ENCODE results near the gene TTC21B.

TTC21B gene

GRCh38 chr2:165953655-165954606 is at the start of gene TTC21B:
TTC21B (minus strand) TSS chr2:165953776; CDS start chr2:165953705, 71 bp downstream.
- ATAC-seq (ENCODE audit: insufficient read depth, low read depth) (peak; percentile 94), DNase-seq (peak; percentile 95)
- Histone ChIP-seq H2AFZ (ENCODE audit: low read depth, low read length) (peak within 1 kb of the TSS; percentile 85), H3K27ac (ENCODE audit: low read length) (peak within 1 kb of the TSS; percentile 94), H3K27me3 (ENCODE audit: insufficient read depth, low read length, poor library complexity) (no peaks in the 10 kb centered on the region), H3K4me2 (ENCODE audit: insufficient read depth, low read length) (peak within 1 kb of the TSS; percentile 68), H3K36me3 (ENCODE audit: insufficient read depth, low read length) (peaks cover 15% of the 10 kb centered on the region; the same call in 1 of the 2 replicates), H3K79me2 (ENCODE audit: insufficient read depth, low read length) (peaks cover 45% of the 10 kb centered on the region), H3K4me3 (ENCODE audit: low read depth in 1 of 2, low read length in 2 of 2) (peak within 1 kb of the TSS; percentile 51 to 71), H3K9ac (ENCODE audit: low read depth, low read length) (peak within 1 kb of the TSS; percentile 65), H4K20me1 (ENCODE audit: insufficient read depth, low read length) (no peaks in the 10 kb centered on the region), H3K9me3 (ENCODE audit: insufficient read depth, low read length, severe bottlenecking) (no peaks in the 10 kb centered on the region), H3K4me1 (ENCODE audit: insufficient read depth, low read length) (peaks cover 42% of the 10 kb centered on the region)
- peak; percentile 87 for TF ChIP-seq CTCF (IDR thresholded peaks at IDR 0.05; ENCODE audit: borderline replicate concordance, extremely low read depth, low read length, poor library complexity, severe bottlenecking)
- TF ChIP-seq EZH2 (IDR thresholded peaks at IDR 0.05; ENCODE audit: borderline replicate concordance, low read depth, low read length, severe bottlenecking): no peak

- Histone ChIP-seq H3K27ac (ENCODE audit: low read length) (no peak overlapping the region), H3K4me1 (ENCODE audit: insufficient read depth, low read length) (no peaks in the 10 kb centered on the region), H3K27me3 (ENCODE audit: insufficient read depth, low read length, poor library complexity) (no peaks in the 10 kb centered on the region), H2AFZ (ENCODE audit: low read depth, low read length) (no peak overlapping the region), H3K36me3 (ENCODE audit: insufficient read depth, low read length) (no peaks in the 10 kb centered on the region), H3K9me3 (ENCODE audit: insufficient read depth, low read length, severe bottlenecking) (no peaks in the 10 kb centered on the region), H3K4me3 (ENCODE audit: low read depth in 1 of 2, low read length in 2 of 2) (no peak overlapping the region), H3K9ac (ENCODE audit: low read depth, low read length) (no peak overlapping the region), H3K79me2 (ENCODE audit: insufficient read depth, low read length) (no peaks in the 10 kb centered on the region), H3K4me2 (ENCODE audit: insufficient read depth, low read length) (no peak overlapping the region), H4K20me1 (ENCODE audit: insufficient read depth, low read length) (no peaks in the 10 kb centered on the region)
- DNase-seq (no peak), ATAC-seq (ENCODE audit: insufficient read depth, low read depth) (no peak)
- no peak for TF ChIP-seq CTCF (IDR thresholded peaks at IDR 0.05; ENCODE audit: borderline replicate concordance, extremely low read depth, low read length, poor library complexity, severe bottlenecking)
- no peak for TF ChIP-seq EZH2 (IDR thresholded peaks at IDR 0.05; ENCODE audit: borderline replicate concordance, low read depth, low read length, severe bottlenecking)
Observed at GRCh38 chr2:166000401-166000800, 46.8 kb upstream of the TTC21B start.

- no peak for ATAC-seq (ENCODE audit: insufficient read depth, low read depth)
- H4K20me1 ChIP-seq (ENCODE audit: insufficient read depth, low read length): no peaks in the 10 kb centered on the region
- no peak overlapping the region for H3K27ac ChIP-seq (ENCODE audit: low read length)
- no peak for DNase-seq
- no peak overlapping the region for H3K4me2 ChIP-seq (ENCODE audit: insufficient read depth, low read length)
- no peaks in the 10 kb centered on the region for H3K4me1 ChIP-seq (ENCODE audit: insufficient read depth, low read length)
- no peak overlapping the region for H3K4me3 ChIP-seq (ENCODE audit: low read depth in 1 of 2, low read length in 2 of 2)
- no peak overlapping the region for H2AFZ ChIP-seq (ENCODE audit: low read depth, low read length)
- TF ChIP-seq CTCF (IDR thresholded peaks at IDR 0.05; ENCODE audit: borderline replicate concordance, extremely low read depth, low read length, poor library complexity, severe bottlenecking) (no peak), EZH2 (IDR thresholded peaks at IDR 0.05; ENCODE audit: borderline replicate concordance, low read depth, low read length, severe bottlenecking) (no peak)
- H3K79me2 ChIP-seq (ENCODE audit: insufficient read depth, low read length): no peaks in the 10 kb centered on the region
- H3K9ac ChIP-seq (ENCODE audit: low read depth, low read length): no peak overlapping the region
- H3K27me3 ChIP-seq (ENCODE audit: insufficient read depth, low read length, poor library complexity): no peaks in the 10 kb centered on the region
- no peaks in the 10 kb centered on the region for H3K36me3 ChIP-seq (ENCODE audit: insufficient read depth, low read length)
- no peaks in the 10 kb centered on the region for H3K9me3 ChIP-seq (ENCODE audit: insufficient read depth, low read length, severe bottlenecking)
Observed at GRCh38 chr2:165990846-165991245, 37.3 kb upstream of the TTC21B start.
